HEK293 (cell line): ENCODE data around the gene ILF3.

ENCODE experiments used
- CTCF ChIP-seq: fragments of 450-650 bp; formaldehyde crosslinking; IDR thresholded peaks from 2 replicates; pipeline ENCODE4 v1.5.1; 2016; ENCODE audit warnings: missing biosample characterization, missing genetic modification characterization
- ELK4 ChIP-seq: IDR thresholded peaks from 2 replicates; pipeline ENCODE4 v1.6.1; 2011; ENCODE audit warnings: mild to moderate bottlenecking, low read depth, low read length, borderline replicate concordance
- IKZF3 ChIP-seq: fragments of 450-650 bp; IDR thresholded peaks from 2 replicates; pipeline ENCODE4 v1.5.0; 2018; ENCODE audit warnings: missing biosample characterization, mild to moderate bottlenecking, missing genetic modification characterization, moderate library complexity
- SP2 ChIP-seq: fragments of 450-650 bp; formaldehyde crosslinking; IDR thresholded peaks from 2 replicates; pipeline ENCODE4 v1.5.1; 2016; ENCODE audit warnings: missing biosample characterization, missing genetic modification characterization
- ZNF121 ChIP-seq: fragments of 450-650 bp; formaldehyde crosslinking; IDR thresholded peaks from 2 replicates; pipeline ENCODE4 v1.5.1; 2016; ENCODE audit warnings: missing biosample characterization, missing genetic modification characterization
- ZNF184 ChIP-seq: fragments of 450-650 bp; IDR thresholded peaks from 2 replicates; pipeline ENCODE4 v1.5.1; 2018; ENCODE audit warnings: missing biosample characterization, mild to moderate bottlenecking, missing genetic modification characterization
- ZNF19 ChIP-seq: fragments of 450-650 bp; formaldehyde crosslinking; IDR thresholded peaks from 2 replicates; pipeline ENCODE4; 2016; ENCODE audit warnings: missing biosample characterization, missing genetic modification characterization, low read depth
- ZNF26 ChIP-seq: fragments of 450-650 bp; formaldehyde crosslinking; IDR thresholded peaks from 2 replicates; pipeline ENCODE4 v1.5.1; 2016; ENCODE audit warnings: missing biosample characterization, missing genetic modification characterization
- ZNF280D ChIP-seq: fragments of 450-650 bp; formaldehyde crosslinking; IDR thresholded peaks from 2 replicates; pipeline ENCODE4 v1.5.1; 2016; ENCODE audit warnings: missing biosample characterization, missing genetic modification characterization
- ZNF529 ChIP-seq: fragments of 450-650 bp; formaldehyde crosslinking; IDR thresholded peaks from 2 replicates; pipeline ENCODE4 v1.5.1; 2017; ENCODE audit warnings: missing genetic modification characterization, missing biosample characterization; ENCODE audit not compliant: insufficient replicate concordance
- ZNF776 ChIP-seq: fragments of 450-650 bp; formaldehyde crosslinking; IDR thresholded peaks from 2 replicates; pipeline ENCODE4 v1.5.0; 2017; ENCODE audit warnings: missing biosample characterization, missing genetic modification characterization, borderline replicate concordance
- ZNF792 ChIP-seq: fragments of 450-650 bp; formaldehyde crosslinking; IDR thresholded peaks from 2 replicates; pipeline ENCODE4 v1.5.1; 2016; ENCODE audit warnings: missing biosample characterization, missing genetic modification characterization
- ZSCAN30 ChIP-seq: fragments of 450-650 bp; IDR thresholded peaks from 2 replicates; pipeline ENCODE4 v1.5.1; 2018; ENCODE audit warnings: missing biosample characterization, mild to moderate bottlenecking, missing genetic modification characterization, moderate library complexity

- no peak for TF ChIP-seq ZNF280D
- TF ChIP-seq SP2 (tag by site-specific recombination): no peak
- no peak for TF ChIP-seq IKZF3 (tag by site-specific recombination)
- no peak for TF ChIP-seq ZSCAN30 (tag by site-specific recombination)
- no peak for TF ChIP-seq CTCF (tag by site-specific recombination)
- no peak for TF ChIP-seq ZNF184 (tag by site-specific recombination)
- TF ChIP-seq ZNF121 (tag by site-specific recombination): no peak
- no peak for TF ChIP-seq ZNF792 (tag by site-specific recombination)
- TF ChIP-seq ZNF529: no peak
- no peak for TF ChIP-seq ELK4
- TF ChIP-seq ZNF19 (tag by site-specific recombination): no peak
- no peak for TF ChIP-seq ZNF776
- no peak for TF ChIP-seq ZNF26 (tag by site-specific recombination)
Measured at GRCh38 chr19:10740798-10741197, 86.7 kb downstream of the ILF3 start.
